Smooth muscle cell of trachea (primary cell): ENCODE measurements around the gene TMEM263. TPM values are rescaled to one million over a fixed set of nuclear protein-coding genes. Genes with fewer than 3 reads are reported as not detected.

ENCODE experiments used
- total RNA-seq: library from RNA; depleted of rRNA; stranded (reverse); fragments of >200 nt; gene quantifications from 2 replicates; pipeline ENCODE4 v1.2.1, GENCODE V29; 2014

The TMEM263 gene
- 128 and 149 TPM in 2 replicates for total RNA-seq

GRCh38 chr12:106955377-106956047 is at the start of gene TMEM263:
TSS of gene TMEM263 (plus strand) at chr12:106955907. CDS start at chr12:106967117, 11,210 bp downstream.

GRCh38 chr12:106986625-106987389 is 31.1 kb downstream of the TMEM263 start, which contains the start of gene MTERF2:
TSS of gene MTERF2 (minus strand) at chr12:106987146. CDS start at chr12:106978714, 8,432 bp downstream.

Other genes starting within 250 kb of the TMEM263 start
- 12.8 and 14.6 TPM in 2 replicates for gene RIC8B, start 181.2 kb upstream of the TMEM263 start, total RNA-seq
- 6.5 and 10.9 TPM in 2 replicates for gene MTERF2, start 31.2 kb downstream of the TMEM263 start, total RNA-seq
- 8.6 and 12.9 TPM in 2 replicates for gene CRY1, start 137.6 kb downstream of the TMEM263 start, total RNA-seq